ENCODE data around the gene WDR74.
"Not testable (repeated sequence)": the region's sequence is repeated elsewhere in the genome, so short reads cannot be mapped to it uniquely, and the experiment has no call there.

WDR74 gene

GRCh38 chr11:62839050-62839945 lies at the start of gene WDR74:
Gene WDR74, minus strand, starts transcription at chr11:62839590. Its CDS starts 20 bp downstream, at chr11:62839570.
- peak; percentile 76 for DNase-seq (ENCODE audit: low read depth, low spot score)

GRCh38 chr11:62889126-62889483 lies 49.7 kb upstream of the WDR74 start:
- DNase-seq (ENCODE audit: low read depth, low spot score) = no peak

DNA sequence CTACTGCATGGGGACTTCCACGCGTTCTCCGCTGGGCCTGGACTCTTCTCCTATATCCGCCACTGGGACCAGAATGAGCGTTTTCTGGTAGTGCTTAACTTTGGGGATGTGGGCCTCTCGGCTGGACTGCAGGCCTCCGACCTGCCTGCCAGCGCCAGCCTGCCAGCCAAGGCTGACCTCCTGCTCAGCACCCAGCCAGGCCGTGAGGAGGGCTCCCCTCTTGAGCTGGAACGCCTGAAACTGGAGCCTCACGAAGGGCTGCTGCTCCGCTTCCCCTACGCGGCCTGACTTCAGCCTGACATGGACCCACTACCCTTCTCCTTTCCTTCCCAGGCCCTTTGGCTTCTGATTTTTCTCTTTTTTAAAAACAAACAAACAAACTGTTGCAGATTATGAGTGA lies 49.0 kb upstream of the WDR74 start:
- DNase-seq (ENCODE audit: low read depth, low spot score) = no peak

- DNase-seq (ENCODE audit: low read depth, low spot score) = no peak
Observed at GRCh38 chr11:62885137-62885750, 45.9 kb upstream of the WDR74 start.

- no peak for DNase-seq (ENCODE audit: low read depth, low spot score)
Observed at GRCh38 chr11:62883673-62884072, 44.3 kb upstream of the WDR74 start.

DNA sequence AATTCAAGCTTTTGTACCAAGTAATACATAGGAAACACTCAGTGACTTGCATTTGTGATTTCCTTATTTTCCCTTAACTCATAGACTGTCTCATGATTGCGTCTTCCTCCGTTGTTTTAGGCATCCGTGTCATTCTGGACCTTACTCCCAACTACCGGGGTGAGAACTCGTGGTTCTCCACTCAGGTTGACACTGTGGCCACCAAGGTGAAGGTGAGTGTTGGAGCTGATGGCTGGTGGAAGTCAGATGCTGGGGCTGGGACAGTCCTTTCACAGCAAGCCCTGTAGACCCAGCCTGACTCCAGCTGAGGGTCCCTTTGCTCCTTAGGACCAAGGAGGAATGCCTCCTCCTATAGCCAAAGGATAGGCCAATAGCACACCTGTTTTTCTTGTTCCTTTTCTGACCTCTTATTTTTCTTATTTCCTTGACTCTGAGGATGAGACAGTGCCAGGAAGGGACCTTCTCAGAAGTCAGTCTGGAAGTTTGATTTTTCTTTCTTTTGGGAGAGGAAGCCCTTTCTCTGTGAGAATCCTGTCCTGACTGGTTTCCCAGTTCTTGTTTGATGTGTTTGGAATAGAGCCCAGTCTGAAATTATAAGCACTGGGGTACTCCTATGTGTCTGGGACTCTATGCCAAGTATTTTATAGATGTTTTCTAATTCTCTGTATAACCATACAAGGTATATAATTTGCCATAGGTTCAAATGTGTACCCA lies 43.6 kb upstream of the WDR74 start:
- DNase-seq (ENCODE audit: low read depth, low spot score) = no peak

- DNase-seq (ENCODE audit: low read depth, low spot score) = no peak
Observed at GRCh38 chr11:62882431-62882749, 43.0 kb upstream of the WDR74 start.

GRCh38 chr11:62881579-62882430 lies 42.4 kb upstream of the WDR74 start:
- peak; percentile 90 for DNase-seq (ENCODE audit: low read depth, low spot score)

- peak; percentile 69 for DNase-seq (ENCODE audit: low read depth, low spot score)
Observed at GRCh38 chr11:62880803-62881578, 41.6 kb upstream of the WDR74 start, which contains the start of gene SLC3A2. Gene SLC3A2, plus strand, starts transcription at chr11:62880896. Its CDS starts 128 bp downstream, at chr11:62881024.

DNA sequence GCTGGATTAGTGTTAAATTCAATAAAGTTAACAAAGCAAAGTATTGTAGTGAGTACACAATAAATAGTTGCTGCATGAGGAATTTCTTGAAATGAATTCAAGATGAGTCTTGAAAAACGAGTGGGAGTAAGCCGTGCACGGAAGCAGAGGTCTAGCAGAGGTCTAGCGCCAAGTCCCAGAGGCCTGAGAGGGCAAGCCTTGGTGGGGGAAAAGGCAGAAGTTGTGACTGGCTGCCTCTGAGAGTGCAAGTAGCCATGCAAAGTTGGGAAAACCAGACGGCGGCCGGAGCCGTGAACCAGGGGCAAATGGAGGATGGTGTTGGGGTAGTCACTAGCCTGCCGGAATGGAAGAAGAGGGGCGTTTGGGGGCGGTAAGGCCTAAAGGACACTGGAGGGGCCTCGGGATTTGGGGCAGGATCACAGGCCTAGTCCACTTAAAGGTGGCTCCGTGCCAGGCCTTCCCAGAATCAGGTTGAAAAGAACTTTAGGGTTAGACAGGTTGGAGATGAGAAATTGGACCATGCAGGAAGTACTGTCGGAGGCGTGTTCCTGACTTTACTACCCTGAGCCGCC lies 40.9 kb upstream of the WDR74 start:
- DNase-seq (ENCODE audit: low read depth, low spot score) = no peak

GRCh38 chr11:62879235-62879978 lies 40.0 kb upstream of the WDR74 start:
- DNase-seq (ENCODE audit: low read depth, low spot score) = no peak

DNA sequence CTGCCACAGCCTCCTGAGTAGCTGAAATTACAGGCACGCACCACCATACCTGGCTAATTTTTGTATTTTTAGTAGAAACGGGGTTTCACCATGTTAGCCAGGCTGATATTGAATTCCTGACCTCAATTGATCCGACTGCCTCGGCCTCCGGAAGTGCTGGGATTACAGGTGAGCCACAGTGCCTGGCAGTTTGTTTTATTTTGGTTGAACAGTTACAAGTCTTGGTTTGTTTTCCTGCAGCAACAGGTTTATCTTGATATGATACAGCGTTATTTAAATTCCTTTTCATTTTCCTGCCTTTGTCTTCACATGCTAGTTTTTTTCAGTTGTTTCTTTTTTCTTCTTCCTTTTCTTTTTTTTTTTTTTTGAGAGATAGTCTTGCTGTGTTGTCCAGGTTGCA lies 37.3 kb upstream of the WDR74 start:
- no peak for DNase-seq (ENCODE audit: low read depth, low spot score)

GRCh38 chr11:62875698-62876478 lies 36.5 kb upstream of the WDR74 start:
- no peak for DNase-seq (ENCODE audit: low read depth, low spot score)

DNA sequence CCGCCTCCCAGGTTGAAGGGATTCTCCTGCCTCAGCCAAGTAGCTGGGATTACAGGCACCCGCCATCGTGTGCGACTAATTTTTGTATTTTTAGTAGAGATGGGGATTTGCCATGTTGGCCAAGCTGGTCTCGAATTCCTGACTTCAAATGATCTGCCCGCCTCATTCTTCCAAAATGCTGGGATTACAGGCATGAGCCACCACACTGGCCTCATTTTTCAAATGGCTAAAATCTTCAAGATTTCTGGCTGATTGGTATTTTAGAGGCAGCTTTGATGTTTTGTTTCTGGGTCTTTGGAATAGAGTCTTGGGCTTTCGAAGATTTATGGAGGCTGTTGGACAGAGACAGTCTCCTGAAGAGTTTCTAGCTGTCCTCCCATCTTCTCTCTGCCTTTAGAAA lies 35.5 kb upstream of the WDR74 start:
- DNase-seq (ENCODE audit: low read depth, low spot score) = no peak

GRCh38 chr11:62865635-62866034 lies 26.2 kb upstream of the WDR74 start:
- no peak for DNase-seq (ENCODE audit: low read depth, low spot score)

DNA sequence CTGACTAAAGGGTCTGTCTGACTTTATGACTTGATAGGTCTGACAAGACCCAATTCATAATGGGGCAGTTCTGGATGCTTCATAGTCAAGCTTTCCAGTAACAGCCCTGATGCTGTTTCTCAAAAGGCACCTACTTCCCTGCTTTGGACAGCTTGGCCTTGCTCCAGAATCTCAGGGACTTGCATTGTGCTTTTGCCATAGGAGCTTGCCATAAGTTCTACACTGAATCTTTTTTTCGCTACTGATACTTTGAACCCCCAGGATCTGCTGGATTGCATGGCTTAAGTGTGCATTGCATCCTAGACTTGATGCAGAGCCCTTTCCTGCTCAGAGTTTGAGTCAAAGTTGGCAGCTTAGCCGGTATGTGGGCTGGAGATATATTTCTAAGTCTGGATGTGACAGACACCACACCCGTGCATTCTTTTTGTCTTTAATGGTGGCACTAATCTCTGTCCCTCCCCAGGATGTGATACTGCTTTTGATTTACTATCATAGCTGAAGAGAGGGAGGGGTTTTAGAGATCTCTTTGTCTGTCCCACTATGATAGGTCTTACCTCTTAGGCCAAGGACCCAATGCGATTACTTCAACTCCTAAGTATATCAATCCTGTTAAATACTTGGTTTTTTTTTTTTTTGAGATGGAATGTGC lies 24.4 kb upstream of the WDR74 start:
- no peak for DNase-seq (ENCODE audit: low read depth, low spot score)

- not testable (repeated sequence) for DNase-seq (ENCODE audit: low read depth, low spot score)
Observed at GRCh38 chr11:62861564-62862192, 22.3 kb upstream of the WDR74 start.

All from activated naive CD8-positive, alpha-beta T cell treated with anti-CD3 and anti-CD28 coated beads, Interleukin-2, amount 50 U/mL, for 16 hours (primary cell).